Left forelimb (tissue), 1 donor: ENCODE data around the gene SLC16A13.
"Not testable (repeated sequence)": the region's sequence is repeated elsewhere in the genome, so short reads cannot be mapped to it uniquely, and the experiment has no call there.

ENCODE experiments used
- DNase-seq: peaks from one replicate; pipeline ENCODE4 v3.0.0-alpha.2; 2018; ENCODE audit warnings: low spot score

Gene SLC16A13

GRCh38 chr17:7035591-7036368 is at the start of gene SLC16A13:
Gene SLC16A13 (plus strand): TSS chr17:7036015. CDS start chr17:7036383, 368 bp downstream.
- DNase-seq = peak; percentile 88

GRCh38 chr17:6986676-6987075 is 49.1 kb upstream of the SLC16A13 start:
- no peak for DNase-seq

GRCh38 chr17:6989779-6990178 is 46.0 kb upstream of the SLC16A13 start:
- no peak for DNase-seq

GRCh38 chr17:6993613-6994056 is 42.2 kb upstream of the SLC16A13 start:
- DNase-seq = not testable (repeated sequence)

- DNase-seq = no peak
Measured at GRCh38 chr17:6994118-6994598, 41.7 kb upstream of the SLC16A13 start.

- DNase-seq = no peak
Measured at GRCh38 chr17:6994666-6995256, 41.1 kb upstream of the SLC16A13 start.

- no peak for DNase-seq
Measured at GRCh38 chr17:6995500-6996255, 40.1 kb upstream of the SLC16A13 start, which contains the start of gene ALOX12. Gene ALOX12 (plus strand): TSS chr17:6996049. CDS start chr17:6996118, 69 bp downstream.

- no peak for DNase-seq
Measured at GRCh38 chr17:6996256-6997011, 39.4 kb upstream of the SLC16A13 start.

GRCh38 chr17:6997171-6997570 is 38.6 kb upstream of the SLC16A13 start:
- no peak for DNase-seq

GRCh38 chr17:6998855-6999508 is 36.8 kb upstream of the SLC16A13 start:
- no peak for DNase-seq

- no peak for DNase-seq
Measured at GRCh38 chr17:7001318-7001961, 34.4 kb upstream of the SLC16A13 start.

- no peak for DNase-seq
Measured at GRCh38 chr17:7002288-7003047, 33.3 kb upstream of the SLC16A13 start.

- no peak for DNase-seq
Measured at GRCh38 chr17:7003745-7004144, 32.1 kb upstream of the SLC16A13 start.

- DNase-seq = no peak
Measured at GRCh38 chr17:7004398-7005253, 31.2 kb upstream of the SLC16A13 start.

GRCh38 chr17:7005716-7006115 is 30.1 kb upstream of the SLC16A13 start:
- no peak for DNase-seq

- DNase-seq = no peak
Measured at GRCh38 chr17:7007143-7007542, 28.7 kb upstream of the SLC16A13 start.

- DNase-seq = no peak
Measured at GRCh38 chr17:7010523-7010922, 25.3 kb upstream of the SLC16A13 start.

- DNase-seq = no peak
Measured at GRCh38 chr17:7011415-7011814, 24.4 kb upstream of the SLC16A13 start.

- no peak for DNase-seq
Measured at GRCh38 chr17:7011942-7012254, 23.9 kb upstream of the SLC16A13 start.
